ENCODE data around the gene TARP.

TARP gene

DNA sequence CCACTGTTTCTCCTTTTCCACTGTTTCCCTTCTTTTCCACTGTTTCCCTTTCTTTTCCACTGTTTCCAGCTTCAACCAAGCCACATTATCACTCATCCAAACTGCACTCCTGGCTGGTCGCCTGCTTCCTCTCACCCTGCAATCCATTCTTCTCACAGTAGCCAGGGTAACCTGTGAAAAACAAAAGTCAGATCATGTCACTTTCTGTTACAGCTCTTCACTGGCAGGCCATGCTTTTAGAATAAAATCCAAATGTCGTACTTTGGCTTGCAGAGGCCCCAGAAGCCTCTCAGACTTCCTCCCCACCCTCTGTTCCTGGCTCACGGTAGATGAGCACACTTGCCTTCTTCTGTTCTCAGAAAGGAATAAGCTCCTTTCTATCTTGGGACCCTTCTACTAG lies 61.5 kb downstream of the TARP start:
- no peak for DNase-seq

DNA sequence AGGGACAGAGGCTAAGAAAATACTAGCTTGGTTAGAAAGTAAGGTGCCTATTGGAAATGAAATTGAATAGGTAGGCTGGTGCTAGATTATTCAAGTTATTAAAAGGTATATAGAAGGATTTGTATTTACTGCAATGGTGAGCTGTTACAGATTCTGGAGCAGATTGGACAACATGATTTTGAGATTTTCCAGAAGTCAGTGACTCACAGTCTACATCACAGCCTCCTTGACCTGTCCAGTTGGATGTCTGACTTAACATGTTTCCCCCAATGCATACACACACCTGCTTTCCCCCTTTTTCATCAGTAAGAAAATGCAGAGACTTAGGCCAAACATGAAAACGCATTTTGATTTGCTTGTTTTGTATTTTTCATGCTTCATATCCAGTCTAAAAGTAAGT lies 62.0 kb downstream of the TARP start:
- DNase-seq, result no peak
